HG02678 (cell line): ENCODE data around the gene IGFBP6.
"Not testable (repeated sequence)": the region's sequence is repeated elsewhere in the genome, so short reads cannot be mapped to it uniquely, and the experiment has no call there.

Experiments used
- ATAC-seq: cut with Tn5 transposase; IDR thresholded peaks from one replicate; pipeline ENCODE4 v1.9.1; 2021; ENCODE audit warnings: mild to moderate bottlenecking, moderate library complexity; ENCODE audit not compliant: unreplicated experiment

The IGFBP6 gene

GRCh38 chr12:53094796-53095595 is 2.5 kb upstream of the IGFBP6 start:
- ATAC-seq = not testable (repeated sequence)

GRCh38 chr12:53095596-53095895 is 1.9 kb upstream of the IGFBP6 start:
- ATAC-seq = not testable (repeated sequence)

GRCh38 chr12:53096089-53096741 is 1.3 kb upstream of the IGFBP6 start:
- no peak for ATAC-seq

DNA sequence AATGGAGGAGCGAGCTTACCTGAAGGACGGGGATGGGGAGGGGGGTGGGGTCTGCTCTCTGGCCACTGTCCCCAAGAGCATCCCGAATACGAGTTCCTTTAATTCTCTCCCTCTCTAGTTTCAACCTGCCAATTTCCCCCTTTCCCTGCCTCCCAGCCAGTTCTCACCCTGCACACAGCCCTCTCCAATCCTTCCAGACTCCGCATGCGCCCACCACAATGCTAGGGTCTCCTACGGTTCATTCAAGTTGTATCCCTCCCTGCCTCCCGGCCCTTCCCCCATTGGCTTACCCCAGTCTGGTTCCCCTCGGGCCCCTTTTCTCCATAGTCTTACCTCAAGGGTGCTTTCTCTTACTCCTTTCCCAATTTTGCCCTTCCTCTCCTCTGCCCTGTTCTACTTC is 708 bp upstream of the IGFBP6 start:
- ATAC-seq = no peak

DNA sequence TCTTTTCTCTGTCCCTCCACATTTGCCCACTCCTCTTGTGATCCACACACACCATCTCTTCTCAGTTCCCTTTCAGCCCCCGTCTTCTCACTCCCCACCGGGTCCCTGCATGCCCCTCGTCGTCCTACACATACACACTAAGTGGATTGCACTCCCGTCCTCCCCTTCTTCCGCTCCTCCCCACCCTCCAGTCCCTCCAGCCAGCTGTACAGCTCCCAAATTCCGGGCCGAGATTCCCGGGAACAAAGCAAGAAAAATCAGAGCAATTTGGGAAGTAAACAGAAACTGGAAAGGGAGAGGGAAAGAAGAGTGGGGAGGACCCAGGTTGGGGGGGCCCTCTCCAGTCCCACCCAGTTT is 282 bp upstream of the IGFBP6 start:
- ATAC-seq = no peak

GRCh38 chr12:53098354-53098981 is 1.0 kb downstream of the IGFBP6 start:
- ATAC-seq = no peak

- no peak for ATAC-seq
Measured at GRCh38 chr12:53099071-53099882, 1.8 kb downstream of the IGFBP6 start.

- ATAC-seq = no peak
Measured at GRCh38 chr12:53100466-53101151, 3.1 kb downstream of the IGFBP6 start.

DNA sequence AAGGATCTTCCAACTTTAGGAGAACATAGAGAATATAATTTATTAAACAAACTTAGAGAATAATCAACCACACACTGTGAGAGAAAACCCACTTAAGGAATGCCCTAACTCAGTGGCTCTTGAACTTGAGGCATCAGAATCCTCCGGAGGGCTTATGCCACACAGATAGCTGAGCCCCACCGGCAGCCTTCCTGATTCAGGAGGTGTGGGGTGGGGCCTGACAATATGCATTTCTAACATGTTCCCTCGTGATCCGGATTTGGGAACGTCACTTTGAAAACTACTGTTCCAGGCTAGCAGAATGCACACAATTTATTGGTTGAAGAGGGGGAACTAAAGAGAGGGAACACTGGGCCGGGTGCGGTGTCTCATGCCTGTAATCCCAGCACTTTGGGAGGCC is 3.8 kb downstream of the IGFBP6 start:
- no peak for ATAC-seq

GRCh38 chr12:53101931-53102781 is 4.7 kb downstream of the IGFBP6 start:
- ATAC-seq = no peak

DNA sequence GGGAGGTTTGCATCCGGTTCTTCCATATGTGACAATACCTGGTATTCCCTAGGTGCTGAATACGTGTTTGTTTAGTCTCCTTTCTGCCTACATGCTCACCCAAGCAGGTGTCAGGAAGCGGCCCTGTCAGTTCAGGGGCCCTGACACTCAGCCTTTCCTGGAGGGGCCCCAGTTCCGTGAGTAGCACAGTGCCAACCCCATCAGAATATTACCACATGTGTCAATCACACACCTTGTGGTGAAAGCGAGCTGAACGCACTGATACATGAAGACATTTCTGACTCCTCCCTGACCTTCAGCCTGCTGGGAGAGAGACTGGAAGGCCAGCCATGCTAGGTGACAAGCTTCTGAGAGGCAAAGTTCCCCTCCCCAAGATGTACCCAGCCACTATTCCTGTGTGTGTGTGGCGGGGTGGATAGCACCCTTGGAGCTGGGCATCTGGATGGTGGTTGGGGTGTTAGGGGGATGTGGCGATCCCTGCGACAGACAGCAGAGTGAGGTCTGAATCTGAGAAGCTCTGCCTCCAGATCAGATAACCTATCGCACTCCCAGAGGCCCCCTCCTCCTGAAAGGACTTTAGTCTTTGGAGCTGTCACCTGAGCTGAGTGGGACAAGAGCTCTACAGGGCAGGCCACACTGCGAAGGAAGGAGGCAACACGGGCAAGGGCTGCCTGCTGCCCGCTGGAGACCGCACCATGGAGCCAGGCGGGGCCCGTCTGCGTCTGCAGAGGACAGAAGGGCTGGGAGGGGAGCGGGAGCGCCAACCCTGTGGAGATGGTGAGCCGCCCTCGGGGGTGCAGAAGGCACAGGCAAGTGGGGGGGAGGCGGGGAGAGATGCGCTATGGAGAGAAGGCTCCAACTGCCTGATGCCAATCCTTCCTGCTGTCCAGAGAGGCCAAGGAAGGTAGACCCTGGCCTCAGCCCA is 5.7 kb downstream of the IGFBP6 start, which contains the start of gene SOAT2:
TSS of gene SOAT2 (plus strand) at position 604 of the 925 bp plus-strand sequence. CDS start at position 696, 92 bp downstream.
- ATAC-seq = peak; percentile 64

- no peak for ATAC-seq
Measured at GRCh38 chr12:53103860-53104305, 6.4 kb downstream of the IGFBP6 start.

- ATAC-seq = no peak
Measured at GRCh38 chr12:53105256-53105655, 7.8 kb downstream of the IGFBP6 start.

GRCh38 chr12:53105712-53106439 is 8.4 kb downstream of the IGFBP6 start:
- ATAC-seq = no peak

GRCh38 chr12:53107122-53107521 is 9.7 kb downstream of the IGFBP6 start:
- ATAC-seq = no peak

GRCh38 chr12:53112431-53112830 is 15.0 kb downstream of the IGFBP6 start:
- ATAC-seq = not testable (repeated sequence)

DNA sequence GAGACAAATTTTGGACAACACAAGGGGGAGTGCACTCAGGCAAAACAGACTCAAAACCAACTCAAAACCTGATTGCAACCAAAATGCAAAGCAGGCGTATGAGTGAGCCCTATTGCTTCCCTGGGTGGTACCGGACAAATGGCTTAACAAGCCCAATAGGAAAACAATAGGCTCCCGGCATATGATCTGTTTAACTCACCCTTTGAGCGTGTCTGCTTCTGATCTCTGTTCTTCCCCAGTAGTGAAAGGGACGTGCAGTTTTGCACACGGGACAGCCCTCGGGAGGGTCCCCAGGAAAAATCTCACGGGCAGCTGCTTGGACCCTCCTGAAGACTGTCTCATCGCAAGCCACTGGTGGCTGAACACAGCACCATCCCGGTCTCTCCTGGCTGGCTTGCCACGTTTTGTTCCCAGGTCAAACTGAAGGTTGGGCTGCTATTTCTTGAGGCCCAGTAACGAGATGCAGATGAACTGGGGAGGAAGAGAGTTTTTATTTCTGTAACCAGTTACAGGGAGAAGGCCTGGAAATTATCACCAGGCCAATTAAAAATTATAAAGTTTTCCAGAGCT is 15.8 kb downstream of the IGFBP6 start:
- no peak for ATAC-seq

DNA sequence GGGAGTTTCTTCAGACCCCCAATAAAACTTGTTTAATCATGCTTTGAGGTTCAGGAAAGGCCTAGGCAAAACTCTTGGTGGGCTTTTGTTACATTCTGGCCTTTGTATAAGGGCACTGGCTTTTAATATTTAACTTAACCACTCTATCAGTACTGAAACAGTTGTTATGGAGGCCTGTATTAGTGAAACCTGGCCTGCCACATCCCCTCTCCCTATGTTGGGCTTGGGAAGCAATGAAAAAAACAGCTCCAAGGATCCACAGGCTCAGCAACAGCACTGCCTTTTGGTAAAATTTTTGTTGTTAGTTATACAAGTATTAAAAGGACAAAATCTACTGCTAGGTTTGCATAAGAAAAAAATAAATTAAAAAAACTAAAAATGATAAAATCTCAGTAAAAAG is 16.5 kb downstream of the IGFBP6 start:
- ATAC-seq = no peak
